Keratinocyte (primary cell): Measurements from ENCODE around the gene IQCK.

Experiments
- CTCF ChIP-seq, 3 experiments: IDR thresholded peaks in 1 of 3; conservative IDR thresholded peaks in 1 of 3; optimal IDR thresholded peaks in 1 of 3; 2 replicates in 2 of 3; 3 replicates in 1 of 3; pipeline versions ENCODE3 to v1.5.1; 2011; ENCODE audit warnings: low read length in 3 of 3, mild to moderate bottlenecking in 3 of 3, moderate library complexity in 2 of 3, control low read depth in 1 of 3, inconsistent platforms in 1 of 3; ENCODE audit not compliant: insufficient read depth in 2 of 3; ENCODE audit errors: extremely low read depth in 1 of 3
- EZH2 ChIP-seq: IDR thresholded peaks from one replicate; pipeline ENCODE4 v1.6.1; 2012; ENCODE audit warnings: inconsistent platforms, mild to moderate bottlenecking, low read length, moderate library complexity

- TF ChIP-seq EZH2 = no peak
- TF ChIP-seq CTCF (optimal IDR thresholded peaks at IDR 0.05 in 1 of 3, IDR thresholded peaks at IDR 0.05 in 1 of 3, conservative IDR thresholded peaks at IDR 0.05 in 1 of 3; ENCODE audit: extremely low read depth in 1 of 3, insufficient read depth in 2 of 3, low read length in 3 of 3) = no peak
Measured at GRCh38 chr16:19882186-19882585, 164.1 kb downstream of the IQCK start.
